HCEC 1CT (cell line): ENCODE measurements around the gene CCDC190.
"Not testable (repeated sequence)": the region's sequence is repeated elsewhere in the genome, so short reads cannot be mapped to it uniquely, and the experiment has no call there.

Source experiments
- DNase-seq: peaks from one replicate; pipeline ENCODE4 v3.0.0-alpha.2; 2017

Gene CCDC190

DNA sequence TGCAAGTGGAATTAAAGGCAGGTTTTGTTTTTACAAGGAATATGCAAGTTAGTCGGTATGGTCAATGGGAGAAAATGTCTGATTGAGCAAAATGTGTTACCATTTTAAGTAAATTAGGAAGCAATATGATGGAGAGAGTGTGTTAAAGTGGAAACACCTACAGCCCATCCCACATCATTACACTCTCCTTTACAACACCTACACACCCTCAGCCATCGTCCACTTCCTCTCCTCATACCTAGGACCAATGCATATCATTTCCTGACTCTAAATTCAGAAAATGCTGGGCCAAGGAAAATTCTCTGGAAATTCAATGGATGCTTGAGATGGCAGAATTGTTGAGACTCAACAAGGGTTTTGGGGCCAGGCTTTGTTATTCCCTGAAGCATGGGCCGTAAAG, 16.4 kb upstream of the CCDC190 start:
- no peak for DNase-seq

- DNase-seq = peak; percentile 22
Measured at GRCh38 chr1:162876751-162877150, 15.8 kb upstream of the CCDC190 start.

DNA sequence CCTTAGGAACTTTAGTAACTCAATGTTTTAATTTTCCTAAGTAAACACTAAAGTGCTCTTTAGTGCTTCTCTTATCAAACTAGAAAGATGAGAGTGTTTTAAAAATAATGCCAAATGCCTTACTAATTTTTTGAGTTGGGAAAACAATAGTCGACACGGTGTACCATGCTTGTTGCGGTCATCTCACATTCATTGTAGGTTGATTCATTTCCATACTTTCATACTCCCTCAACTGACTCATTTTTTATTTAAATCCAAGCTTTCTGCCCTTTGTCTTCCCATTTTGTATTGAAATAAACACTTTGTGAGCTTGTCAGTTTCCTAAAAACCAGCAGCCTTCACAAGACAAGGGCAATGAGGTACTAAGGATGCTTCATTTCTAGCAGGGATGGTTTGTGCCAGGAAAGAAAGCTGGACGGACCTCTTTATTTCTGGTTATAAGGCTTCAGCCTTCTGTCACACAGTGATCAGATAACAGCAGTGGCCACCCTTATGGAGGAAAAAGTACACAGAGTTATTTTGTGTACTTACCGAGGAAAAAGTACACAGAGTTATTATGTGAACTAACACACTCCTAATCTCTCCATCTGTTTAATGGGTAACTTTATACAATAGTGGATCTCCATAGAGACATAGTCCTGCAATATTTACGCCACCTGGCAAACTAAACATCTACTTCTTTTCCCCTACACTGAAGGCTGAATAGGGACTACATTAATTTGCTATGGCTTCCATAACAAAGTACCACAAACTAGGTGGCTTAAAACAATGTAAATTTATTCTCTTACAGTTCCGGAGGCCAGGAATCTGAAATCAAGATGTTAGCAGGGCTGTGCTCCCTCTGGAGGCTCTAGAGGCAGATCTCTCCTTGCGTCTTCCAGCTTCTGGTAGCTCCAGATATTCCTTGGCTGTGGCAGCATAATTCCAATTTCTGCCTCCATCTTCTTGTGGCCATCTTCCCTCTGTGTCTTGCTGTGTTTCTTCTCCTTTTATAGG, 13.0 kb upstream of the CCDC190 start:
- DNase-seq = peak; percentile 97

DNA sequence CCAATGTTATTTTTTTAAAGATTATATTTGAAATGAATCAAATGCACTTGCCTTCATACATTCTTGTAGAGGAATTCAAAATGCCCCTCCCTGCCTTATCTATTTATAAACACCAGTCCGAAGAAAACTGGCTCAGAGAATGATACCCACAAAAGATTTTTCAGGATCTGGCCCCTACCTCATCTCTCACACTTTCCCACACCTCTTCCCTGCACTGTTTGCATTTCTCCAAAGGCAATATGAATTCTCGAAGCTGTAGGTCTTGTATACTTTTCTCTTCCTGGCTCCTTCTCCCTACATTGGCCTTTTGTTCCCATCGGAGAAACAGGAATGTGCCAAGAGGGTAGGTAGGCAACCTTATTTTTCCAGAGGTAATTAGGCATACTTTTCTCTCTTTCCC, 12.0 kb upstream of the CCDC190 start:
- no peak for DNase-seq

DNA sequence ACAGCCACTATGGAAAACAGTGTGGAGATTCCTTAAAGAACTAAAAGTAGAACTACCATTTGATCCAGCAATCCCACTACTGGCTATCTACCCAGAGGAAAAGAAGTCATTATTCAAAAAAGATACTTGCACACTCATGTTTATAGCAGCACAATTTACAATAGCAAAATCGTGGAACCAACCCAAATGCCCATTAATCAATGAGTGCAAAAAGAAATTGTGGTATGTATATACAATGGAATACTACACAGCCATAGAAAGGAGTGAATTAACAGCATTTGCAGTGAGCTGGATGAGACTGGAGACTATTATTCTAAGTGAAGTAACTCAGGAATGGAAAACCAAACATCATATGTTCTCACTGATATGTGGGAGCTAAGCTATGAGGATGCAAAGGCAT, 10.4 kb upstream of the CCDC190 start:
- DNase-seq = not testable (repeated sequence)

GRCh38 chr1:162868972-162869371, 8.0 kb upstream of the CCDC190 start:
- no peak for DNase-seq

DNA sequence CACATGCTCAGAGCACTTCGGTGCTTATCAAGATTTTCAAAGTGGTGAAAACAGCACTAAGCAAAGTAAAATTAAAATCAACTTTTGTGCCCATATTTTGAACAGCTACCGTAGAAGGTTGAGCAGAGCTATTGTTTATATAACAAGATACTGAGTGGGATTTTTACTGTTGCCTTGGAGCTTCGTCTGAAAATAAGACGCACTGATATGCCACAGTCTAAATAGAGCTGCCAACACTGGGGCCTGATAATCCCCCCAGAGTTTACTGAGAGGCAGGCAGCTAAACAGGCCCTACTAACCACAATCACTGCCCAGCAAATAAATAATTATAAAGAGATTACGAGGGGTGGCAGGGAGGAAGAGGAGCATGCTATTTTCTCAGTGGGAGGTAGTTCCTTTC, 650 bp upstream of the CCDC190 start:
- DNase-seq = no peak

DNA sequence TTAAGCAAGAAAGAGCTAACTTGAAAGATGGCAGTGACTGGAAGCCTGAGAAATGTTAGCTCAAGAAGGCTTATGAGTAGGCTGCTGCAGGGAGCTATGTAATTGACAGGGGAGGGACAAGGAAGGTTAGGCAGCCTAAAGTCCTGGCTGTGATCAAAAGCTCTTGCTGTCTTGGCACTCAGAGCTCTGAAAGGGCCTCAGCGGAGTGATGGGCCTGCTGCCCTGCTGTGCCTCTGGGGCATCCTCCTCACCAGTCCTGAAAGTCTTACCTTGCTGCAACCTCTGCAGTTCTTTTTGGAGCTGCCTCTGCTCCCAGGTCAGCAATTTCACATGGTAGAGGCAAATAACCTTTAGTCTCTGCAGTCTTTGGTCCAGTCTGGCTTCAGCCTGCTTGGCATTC, 1.8 kb downstream of the CCDC190 start:
- DNase-seq = no peak

DNA sequence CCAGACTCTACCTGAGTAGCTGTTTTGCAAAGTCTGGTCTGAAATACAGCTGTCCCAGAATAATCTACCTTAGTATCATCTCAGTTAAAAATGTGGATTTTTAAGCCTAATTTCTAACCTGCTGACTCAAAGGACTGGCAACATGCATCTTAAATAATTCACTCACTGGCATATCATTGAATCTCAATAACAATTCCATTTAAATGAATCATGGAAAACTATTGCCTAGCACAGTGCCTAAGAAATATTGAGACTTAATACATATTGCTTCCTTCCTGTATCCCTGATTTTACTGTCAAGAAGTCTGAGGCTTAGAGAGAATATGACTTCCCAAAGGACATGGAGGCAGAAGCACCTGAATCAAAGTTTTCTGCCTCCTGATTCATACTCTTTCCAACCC, 3.1 kb downstream of the CCDC190 start:
- peak; percentile 83 for DNase-seq

DNA sequence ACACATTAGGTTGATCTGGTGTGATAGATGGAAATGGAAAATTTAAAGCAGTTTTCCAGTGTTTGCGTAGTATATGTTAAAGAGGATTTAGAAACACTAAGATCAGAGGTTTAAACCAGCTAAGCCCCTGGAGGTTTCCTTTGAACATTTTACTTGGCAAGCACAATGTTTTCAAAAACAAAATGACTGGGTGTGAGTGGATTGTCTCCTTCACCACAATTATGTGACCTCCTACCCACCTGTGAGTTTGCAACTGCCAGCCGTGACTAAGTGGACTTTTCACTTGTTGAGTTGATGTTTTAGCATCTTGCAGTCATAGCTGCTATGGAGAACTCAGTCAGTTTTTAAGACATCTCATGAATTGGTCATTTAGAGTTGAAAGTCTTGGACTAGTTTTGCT, 4.7 kb downstream of the CCDC190 start:
- DNase-seq = peak; percentile 98

GRCh38 chr1:162855461-162856150, 5.4 kb downstream of the CCDC190 start:
- peak; percentile 85 for DNase-seq

DNA sequence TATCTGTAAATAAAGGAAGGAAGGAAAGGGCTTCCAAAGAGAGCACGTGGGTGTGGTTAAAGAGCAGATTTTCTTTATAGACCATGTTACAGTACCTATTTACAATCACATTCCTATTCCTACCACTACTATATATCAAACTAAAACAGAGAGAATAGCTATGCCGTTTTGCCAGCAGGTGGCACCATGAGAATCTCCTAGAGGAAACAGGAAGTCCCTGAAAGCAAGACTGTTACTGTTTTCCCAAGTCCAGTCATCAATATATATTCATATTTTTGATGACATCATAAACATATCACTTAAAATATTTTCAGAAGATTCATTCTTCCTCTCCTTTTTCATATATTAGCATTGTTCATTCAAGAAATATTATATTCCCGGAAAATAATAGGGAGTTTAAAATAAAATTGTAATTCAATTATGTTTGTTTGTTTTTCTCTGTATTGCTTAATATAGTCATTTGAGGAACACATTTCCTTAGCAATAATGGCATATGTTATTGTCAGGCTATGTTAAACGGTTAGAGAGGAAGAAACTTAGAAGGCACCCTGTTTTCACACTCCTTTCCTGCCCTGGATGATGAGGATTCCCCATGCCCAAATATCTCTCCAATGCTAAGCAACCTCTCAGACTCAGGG, 6.6 kb downstream of the CCDC190 start:
- peak; percentile 85 for DNase-seq

DNA sequence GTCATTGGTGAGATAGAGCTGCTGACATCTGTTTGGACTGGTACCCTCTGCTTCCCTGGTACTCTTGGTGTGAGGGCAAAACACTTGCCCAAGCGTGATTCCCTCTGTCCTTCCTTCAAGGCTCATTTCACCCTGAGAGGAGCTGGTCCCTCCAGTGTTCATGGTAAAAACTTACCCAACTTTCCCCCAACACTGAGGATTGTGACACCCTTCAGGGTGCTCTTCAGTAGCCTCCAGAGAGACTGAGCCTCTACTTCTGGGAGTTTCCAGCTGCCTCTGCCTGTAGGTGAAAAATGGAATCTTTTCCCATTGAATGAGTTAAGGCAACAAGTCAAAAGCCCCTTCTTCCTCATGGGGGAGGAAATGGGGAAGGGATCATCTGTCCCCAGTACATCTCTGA, 9.6 kb downstream of the CCDC190 start:
- DNase-seq = no peak

- no peak for DNase-seq
Measured at GRCh38 chr1:162849711-162850110, 11.3 kb downstream of the CCDC190 start.

DNA sequence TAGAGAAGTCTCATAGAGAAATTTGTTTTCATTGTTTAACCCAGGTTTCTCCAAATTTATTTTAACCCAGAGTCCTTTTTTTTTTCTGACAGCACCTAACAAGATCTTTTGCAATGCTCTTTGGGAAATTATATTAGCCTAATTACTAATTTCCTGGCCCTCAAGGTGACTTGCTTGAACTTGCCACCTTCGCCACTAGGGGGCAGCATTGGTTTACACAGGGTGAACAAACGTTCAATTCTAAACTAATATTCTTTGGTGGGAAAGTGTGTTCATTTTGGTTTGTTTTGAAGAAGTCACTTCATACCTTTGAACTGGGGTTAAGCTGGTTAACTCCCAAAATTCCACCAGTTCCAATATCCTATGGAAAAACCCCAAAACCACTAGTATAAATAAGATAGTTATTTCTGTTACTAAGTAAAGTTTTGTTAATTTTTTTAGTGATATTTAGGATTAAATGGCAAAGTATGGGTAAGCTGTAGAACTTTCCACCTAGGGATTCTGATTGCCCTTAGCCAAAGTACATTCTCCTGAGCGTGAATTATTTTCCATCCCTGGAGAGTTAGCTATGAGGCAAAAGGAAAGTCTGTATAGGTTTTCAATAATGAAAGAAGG, 13.0 kb downstream of the CCDC190 start:
- DNase-seq = peak; percentile 69

DNA sequence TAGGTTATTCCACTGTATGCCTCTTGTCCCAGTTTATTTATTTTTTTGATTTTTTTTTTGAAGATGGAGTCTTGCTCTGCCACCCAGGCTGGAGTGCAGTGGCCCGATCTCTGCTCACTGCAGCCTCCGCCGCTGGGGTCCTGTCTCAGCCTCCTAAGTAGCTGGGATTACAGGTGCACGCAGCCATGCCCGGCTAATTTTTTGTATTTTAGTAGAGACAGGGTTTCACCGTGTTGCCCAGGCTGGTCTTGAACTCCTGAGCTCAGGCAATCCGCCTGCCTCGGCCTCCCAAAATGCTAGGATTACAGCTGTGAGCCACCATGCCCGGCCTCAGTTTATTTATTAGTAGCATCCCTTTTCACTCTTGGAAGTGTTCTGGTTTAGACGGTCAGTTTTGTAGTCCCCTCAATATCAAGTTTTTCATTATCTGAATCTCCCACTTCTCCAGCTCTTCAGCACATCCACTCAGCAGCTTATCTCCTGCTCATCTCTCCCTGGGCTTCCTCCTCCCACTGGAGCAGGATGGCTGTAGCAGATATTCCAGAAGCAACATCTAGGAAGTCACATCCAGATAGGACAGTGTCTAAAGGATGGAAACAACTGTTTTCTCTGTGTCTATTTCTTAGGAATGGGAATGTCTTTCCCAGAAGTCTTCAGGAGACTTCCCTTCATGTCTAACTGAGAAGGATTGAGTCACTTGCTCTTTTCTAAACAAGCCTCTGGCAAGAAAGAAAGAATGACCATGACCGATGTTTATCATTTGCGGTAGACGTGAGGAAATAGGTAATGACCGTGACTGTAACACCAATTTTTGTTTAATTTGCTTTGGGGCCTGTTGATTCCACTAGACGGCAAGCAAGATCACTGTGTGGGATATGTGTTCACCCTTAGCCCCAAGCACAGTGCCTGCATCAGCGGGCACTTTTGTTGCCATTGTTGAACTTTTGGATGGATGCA, 14.4 kb downstream of the CCDC190 start:
- peak; percentile 78 for DNase-seq

DNA sequence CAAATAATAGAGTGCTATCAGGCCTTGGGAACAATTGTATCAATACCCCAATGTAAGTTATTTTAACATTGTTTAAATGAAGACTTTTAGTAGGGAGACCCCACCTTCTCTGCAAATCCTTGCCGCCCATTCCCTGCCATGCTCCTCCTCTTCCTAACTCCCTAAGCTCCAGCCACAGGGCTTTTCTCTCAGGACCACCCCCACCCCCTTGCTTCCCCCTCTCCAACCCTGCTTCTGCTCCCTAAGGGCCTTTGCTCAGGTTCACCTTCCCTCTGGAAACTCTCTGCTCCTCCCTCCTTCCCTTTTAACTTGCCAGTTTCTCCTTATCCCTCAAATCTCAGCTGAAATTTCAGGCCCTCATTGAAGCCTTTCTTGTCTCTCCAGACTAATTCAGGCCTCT, 16.8 kb downstream of the CCDC190 start:
- no peak for DNase-seq

DNA sequence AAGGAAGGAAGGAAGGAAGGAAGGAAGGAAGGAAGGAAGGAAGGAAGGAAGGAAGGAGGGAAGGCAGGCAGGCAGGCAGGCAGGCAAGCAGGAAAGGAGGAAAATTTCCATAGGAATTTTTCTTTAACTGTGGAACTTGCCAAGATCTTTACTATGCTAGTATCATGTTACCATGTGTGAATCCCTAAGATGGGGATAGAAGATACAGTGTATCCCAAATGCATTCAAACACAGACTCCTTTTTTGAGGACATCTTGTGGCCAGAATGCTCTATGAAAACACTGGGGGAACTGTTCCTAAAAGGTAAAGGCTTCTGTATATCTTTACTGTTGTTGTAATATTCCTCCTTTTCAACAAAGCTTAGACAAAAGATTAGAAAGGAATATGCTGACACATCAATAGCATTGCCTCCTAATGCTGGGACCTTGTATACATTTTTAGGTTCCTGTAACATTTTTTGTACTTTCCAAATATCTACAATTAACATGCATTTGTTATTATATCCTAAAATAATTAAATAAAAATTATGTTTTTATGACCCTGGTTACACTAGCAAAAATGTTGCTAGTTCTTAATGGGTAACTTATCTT, 20.6 kb downstream of the CCDC190 start:
- DNase-seq = no peak

DNA sequence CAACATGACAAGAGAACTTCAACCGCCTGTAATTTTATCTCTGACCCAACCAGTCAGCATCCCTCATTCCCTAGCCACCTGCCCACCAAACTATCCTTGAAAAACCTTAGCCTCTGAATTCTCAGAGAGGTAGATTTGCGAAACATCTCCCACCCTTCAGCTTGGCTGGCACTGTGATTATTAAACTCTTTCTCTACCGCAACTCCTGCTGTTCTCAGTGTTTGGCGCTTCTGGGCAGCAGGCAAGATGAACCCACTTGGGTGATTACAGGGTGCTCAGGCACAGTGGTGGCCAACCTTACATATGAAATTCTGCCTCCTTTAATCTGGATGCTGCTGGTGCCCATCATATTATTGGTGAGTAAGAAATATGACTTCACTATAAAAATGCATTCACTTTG, 22.1 kb downstream of the CCDC190 start:
- no peak for DNase-seq

GRCh38 chr1:162835157-162835899, 25.6 kb downstream of the CCDC190 start:
- DNase-seq = no peak

- no peak for DNase-seq
Measured at GRCh38 chr1:162832470-162832869, 28.5 kb downstream of the CCDC190 start.
